Neural progenitor cell (in vitro differentiated cells): ENCODE results near the gene ANKRD36.
"Not testable (repeated sequence)": the region's sequence is repeated elsewhere in the genome, so short reads cannot be mapped to it uniquely, and the experiment has no call there.

ENCODE experiments used
- CTCF ChIP-seq: fragments of 200-600 bp; sonication (generic); IDR thresholded peaks from 2 replicates; pipeline ENCODE4 v1.5.1; 2017; ENCODE audit warnings: antibody characterized with exemption, mild to moderate bottlenecking
- EZH2phosphoT487 ChIP-seq: fragments of 200-600 bp; sonication (generic); IDR thresholded peaks from 2 replicates; pipeline ENCODE4 v1.6.1; 2017; ENCODE audit warnings: antibody characterized with exemption

DNA sequence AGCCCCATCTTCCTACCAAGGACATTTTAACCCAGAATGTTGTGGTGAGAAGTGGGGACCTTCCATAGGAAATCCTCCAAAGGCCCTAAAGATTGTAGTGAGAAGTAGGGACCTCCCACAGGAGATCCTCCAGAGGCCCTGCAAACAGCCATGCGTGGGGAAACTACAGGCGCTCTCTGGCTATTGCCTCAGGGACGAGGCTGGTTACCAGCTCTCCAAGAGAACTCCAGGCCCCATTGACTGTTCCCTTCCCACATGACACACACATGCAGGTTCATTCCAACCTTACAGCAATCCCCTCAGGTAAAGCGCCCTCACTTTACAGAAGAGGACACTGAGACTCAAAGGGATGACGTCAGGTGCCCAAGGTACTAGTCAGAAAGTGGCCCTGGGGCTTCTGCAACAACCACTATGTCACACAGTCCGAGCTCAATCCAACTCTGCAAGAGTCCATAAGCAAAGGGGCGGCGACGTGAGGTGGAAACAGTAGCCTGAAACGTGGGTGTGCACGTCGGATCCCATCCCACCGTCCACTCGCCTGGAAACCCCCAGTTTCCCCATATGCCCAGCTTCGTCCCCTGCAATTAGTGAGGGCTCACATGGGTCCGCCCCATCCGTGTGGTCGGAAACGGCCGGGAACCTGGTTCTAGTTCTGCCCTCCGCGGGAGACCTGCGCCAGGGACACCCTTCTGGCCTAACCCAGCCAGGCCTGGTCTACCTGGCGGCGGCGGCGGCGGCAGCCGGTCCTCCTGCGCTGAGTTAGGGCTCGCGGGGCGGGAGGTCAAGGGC lies 18.8 kb upstream of the ANKRD36 start:
- not testable (repeated sequence) for TF ChIP-seq CTCF, EZH2phosphoT487
